ENCODE measurements around the gene IRAK1. TPM values are rescaled to one million over a fixed set of nuclear protein-coding genes. Genes with fewer than 3 reads are reported as not detected.

Gene IRAK1
- total and polyA plus RNA-seq, 10 of the 15 experiments (the other 5 are each of a cell fraction or from before 2014, with no cell fraction given): 4.2 to 136 (median 39.5) TPM

DNA sequence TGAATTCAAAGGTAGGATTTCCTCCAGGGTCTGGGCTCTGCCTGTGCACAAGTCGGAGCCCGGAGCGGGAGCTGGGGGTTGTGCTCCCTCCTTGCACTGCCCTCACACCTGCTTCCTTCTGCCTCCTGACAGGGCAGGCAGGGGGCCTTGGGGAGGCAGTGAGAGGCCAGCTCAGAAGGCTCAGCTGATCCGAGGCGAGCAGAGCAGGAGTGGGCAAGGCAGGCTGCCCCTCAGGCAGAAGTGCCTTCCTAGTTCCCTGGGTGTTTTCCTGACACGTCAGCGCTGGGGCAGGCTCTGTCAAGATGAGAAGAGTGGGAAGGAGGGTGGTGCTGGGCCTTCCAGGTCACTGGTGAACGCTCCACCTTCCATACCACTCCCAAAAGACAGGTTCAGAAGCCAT is 5.5 kb upstream of the IRAK1 start:
- Histone ChIP-seq H3K9me3 (replicated peaks; ENCODE audit: control insufficient read depth, insufficient read depth, low read length) (no peaks in the 10 kb centered on the region), H3K27me3 (replicated peaks in 1 of 2; ENCODE audit: control insufficient read depth in 2 of 2, insufficient read depth in 2 of 2, low read length in 1 of 2) (no peaks in the 10 kb centered on the region; a peak in 1 of 4 replicates), H3K79me2 (ENCODE audit: control insufficient read depth, insufficient read depth, low read length) (peaks cover 7% of the 10 kb centered on the region), H3K36me3 (ENCODE audit: control insufficient read depth in 2 of 2, insufficient read depth in 2 of 2, low read length in 1 of 2) (no peaks in the 10 kb centered on the region; a peak in 2 of 4 replicates), H3K4me3 (no peak overlapping the region), H3K4me1 (ENCODE audit: control insufficient read depth, insufficient read depth, low read length) (peaks cover 8% of the 10 kb centered on the region), H2AFZ (ENCODE audit: control insufficient read depth, low read depth, low read length) (no peak overlapping the region), H3K9ac (ENCODE audit: control insufficient read depth, insufficient read depth, low read length) (no peak overlapping the region), H4K20me1 (ENCODE audit: control insufficient read depth, insufficient read depth) (no peaks in the 10 kb centered on the region), H3K4me2 (ENCODE audit: control insufficient read depth, insufficient read depth) (no peak overlapping the region), H3K27ac (ENCODE audit: control insufficient read depth, insufficient read depth) (no peak overlapping the region)
- CTCF ChIA-PET: no interaction called here
- no peak for DNase-seq (ENCODE audit: low read depth, low spot score)
- no peak for FAIRE-seq
- TF ChIP-seq BHLHE40 (IDR thresholded peaks at IDR 0.05; ENCODE audit: borderline replicate concordance in 1 of 2, low read depth in 2 of 2, low read length in 1 of 2) (no peak), WRNIP1 (IDR thresholded peaks at IDR 0.05; ENCODE audit: borderline replicate concordance, low read depth, low read length) (no peak), NFIC (IDR thresholded peaks at IDR 0.05; ENCODE audit: low read depth, low read length) (no peak), PAX5 (IDR thresholded peaks at IDR 0.05; ENCODE audit: borderline replicate concordance, low read depth, low read length) (no peak), PML (IDR thresholded peaks at IDR 0.05; ENCODE audit: low read length) (no peak)
- in situ Hi-C loops (cut with MboI) (no loop called here), intact Hi-C loops (cut with micrococcal nuclease; ENCODE audit: unreplicated experiment) (no loop called here)
- POLR2A ChIA-PET: no interaction called here
- no peak for ATAC-seq
- SMC1A ChIA-PET (ENCODE audit: uncharacterized antibody, unreplicated experiment): no interaction called here
- WGBS (ENCODE audit: insufficient coverage, insufficient replicate concordance, low lambda C conversion rate, missing lambda C conversion rate): 68% methylated on average over 8 of the region's 8 CpGs
- BruUV-seq (replicated peaks): no TSS peak
- RAD21 ChIA-PET (ENCODE audit: unreplicated experiment): no interaction called here

DNA sequence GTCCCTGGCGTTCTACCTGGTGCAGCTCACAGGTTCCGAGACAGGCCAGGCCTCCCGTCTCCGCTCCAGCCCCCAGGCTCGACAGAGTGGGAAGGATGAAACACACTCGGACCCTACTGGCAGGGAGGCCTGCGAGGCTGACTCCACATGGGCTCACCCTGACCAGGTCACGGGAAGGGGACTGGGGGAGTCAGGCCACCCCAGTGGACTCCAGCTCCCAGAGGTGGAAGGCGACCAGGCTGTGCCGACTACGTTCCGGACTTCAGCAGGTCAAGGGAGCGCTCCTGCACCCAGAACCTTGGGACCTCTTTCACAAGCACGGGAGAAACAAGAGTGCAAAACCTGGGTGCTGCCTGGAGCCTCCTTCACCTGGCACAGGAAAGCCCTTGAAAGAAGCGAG is 4.6 kb upstream of the IRAK1 start:
- RAD21 ChIA-PET (ENCODE audit: unreplicated experiment): no interaction called here
- H2AFZ ChIP-seq (ENCODE audit: control insufficient read depth, low read depth, low read length): no peak overlapping the region
- WGBS (ENCODE audit: insufficient coverage, insufficient replicate concordance, low lambda C conversion rate, missing lambda C conversion rate): 77% methylated on average over 11 of the region's 15 CpGs
- TF ChIP-seq SUPT20H (IDR thresholded peaks at IDR 0.05; ENCODE audit: borderline replicate concordance, control insufficient read depth, low read depth, low read length): no peak
- TF ChIP-seq TCF3 (IDR thresholded peaks at IDR 0.05; ENCODE audit: borderline replicate concordance, insufficient read depth, low read depth, low read length): no peak
- TF ChIP-seq SIX5 (IDR thresholded peaks at IDR 0.05; ENCODE audit: low read depth, low read length, severe bottlenecking): no peak
- TF ChIP-seq, protein P1, sequence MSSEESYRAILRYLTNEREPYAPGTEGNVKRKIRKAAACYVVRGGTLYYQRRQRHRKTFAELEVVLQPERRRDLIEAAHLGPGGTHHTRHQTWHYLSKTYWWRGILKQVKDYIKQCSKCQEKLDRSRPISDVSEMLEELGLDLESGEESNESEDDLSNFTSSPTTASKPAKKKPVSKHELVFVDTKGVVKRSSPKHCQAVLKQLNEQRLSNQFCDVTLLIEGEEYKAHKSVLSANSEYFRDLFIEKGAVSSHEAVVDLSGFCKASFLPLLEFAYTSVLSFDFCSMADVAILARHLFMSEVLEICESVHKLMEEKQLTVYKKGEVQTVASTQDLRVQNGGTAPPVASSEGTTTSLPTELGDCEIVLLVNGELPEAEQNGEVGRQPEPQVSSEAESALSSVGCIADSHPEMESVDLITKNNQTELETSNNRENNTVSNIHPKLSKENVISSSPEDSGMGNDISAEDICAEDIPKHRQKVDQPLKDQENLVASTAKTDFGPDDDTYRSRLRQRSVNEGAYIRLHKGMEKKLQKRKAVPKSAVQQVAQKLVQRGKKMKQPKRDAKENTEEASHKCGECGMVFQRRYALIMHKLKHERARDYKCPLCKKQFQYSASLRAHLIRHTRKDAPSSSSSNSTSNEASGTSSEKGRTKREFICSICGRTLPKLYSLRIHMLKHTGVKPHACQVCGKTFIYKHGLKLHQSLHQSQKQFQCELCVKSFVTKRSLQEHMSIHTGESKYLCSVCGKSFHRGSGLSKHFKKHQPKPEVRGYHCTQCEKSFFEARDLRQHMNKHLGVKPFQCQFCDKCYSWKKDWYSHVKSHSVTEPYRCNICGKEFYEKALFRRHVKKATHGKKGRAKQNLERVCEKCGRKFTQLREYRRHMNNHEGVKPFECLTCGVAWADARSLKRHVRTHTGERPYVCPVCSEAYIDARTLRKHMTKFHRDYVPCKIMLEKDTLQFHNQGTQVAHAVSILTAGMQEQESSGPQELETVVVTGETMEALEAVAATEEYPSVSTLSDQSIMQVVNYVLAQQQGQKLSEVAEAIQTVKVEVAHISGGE (CRISPR knock-in tag; IDR thresholded peaks at IDR 0.05): no peak
- TF ChIP-seq RB1 (IDR thresholded peaks at IDR 0.05; ENCODE audit: borderline replicate concordance): no peak
- no peak for TF ChIP-seq SREBF2 (IDR thresholded peaks at IDR 0.05; ENCODE audit: low read length)
- TF ChIP-seq TARDBP (IDR thresholded peaks at IDR 0.05; ENCODE audit: borderline replicate concordance): no peak
- TF ChIP-seq KDM1A (IDR thresholded peaks at IDR 0.05; ENCODE audit: borderline replicate concordance): no peak
- TF ChIP-seq TCF7 (IDR thresholded peaks at IDR 0.05; ENCODE audit: borderline replicate concordance): no peak
- no peak for TF ChIP-seq CBX3 (IDR thresholded peaks at IDR 0.05; ENCODE audit: borderline replicate concordance, low read depth)
- no peak for TF ChIP-seq FOXK2 (IDR thresholded peaks at IDR 0.05)
- TF ChIP-seq HCFC1 (IDR thresholded peaks at IDR 0.05; ENCODE audit: low read length): no peak
- no peak for TF ChIP-seq NFIC (IDR thresholded peaks at IDR 0.05; ENCODE audit: low read depth, low read length)

More for the DNA sequence above, 4.6 kb upstream of the IRAK1 start:
- SMC1A ChIA-PET (ENCODE audit: uncharacterized antibody, unreplicated experiment): no interaction called here
- Histone ChIP-seq H3K9me3 (replicated peaks; ENCODE audit: control insufficient read depth, insufficient read depth, low read length) (no peaks in the 10 kb centered on the region), H4K20me1 (ENCODE audit: control insufficient read depth, insufficient read depth) (no peaks in the 10 kb centered on the region), H3K79me2 (ENCODE audit: control insufficient read depth, insufficient read depth, low read length) (peaks cover 12% of the 10 kb centered on the region), H3K36me3 (ENCODE audit: control insufficient read depth in 2 of 2, insufficient read depth in 2 of 2, low read length in 1 of 2) (no peaks in the 10 kb centered on the region), H3K27me3 (replicated peaks in 1 of 2; ENCODE audit: control insufficient read depth in 2 of 2, insufficient read depth in 2 of 2, low read length in 1 of 2) (no peaks in the 10 kb centered on the region; a peak in 1 of 4 replicates), H3K4me2 (ENCODE audit: control insufficient read depth, insufficient read depth) (no peak overlapping the region), H3K4me1 (ENCODE audit: control insufficient read depth, insufficient read depth, low read length) (peaks cover 8% of the 10 kb centered on the region), H3K27ac (ENCODE audit: control insufficient read depth, insufficient read depth) (no peak overlapping the region), H3K4me3 (no peak overlapping the region), H3K9ac (ENCODE audit: control insufficient read depth, insufficient read depth, low read length) (no peak overlapping the region)
- in situ Hi-C loops (cut with MboI) (no loop called here), intact Hi-C loops (cut with micrococcal nuclease; ENCODE audit: unreplicated experiment) (no loop called here)
- no peak for DNase-seq (ENCODE audit: low read depth, low spot score)
- CTCF ChIA-PET: interaction anchor here (1.0 kb wide), 1 partner anchor 77 kb away, joined by 3 read pairs; no protein-coding TSS in a partner anchor
- POLR2A ChIA-PET: no interaction called here
- FAIRE-seq: no peak
- BruUV-seq (replicated peaks): no TSS peak
- no peak for ATAC-seq
